Body of pancreas (tissue), 4 donors: ENCODE measurements around the gene TSEN34. TPM values are rescaled to one million over a fixed set of nuclear protein-coding genes. Genes with fewer than 3 reads are reported as not detected.
"Not testable (repeated sequence)": the region's sequence is repeated elsewhere in the genome, so short reads cannot be mapped to it uniquely, and the experiment has no call there.

Experiments
- ATAC-seq: fragments of 150-250 bp; one replicate; pipeline ENCODE4 v1.9.1; 2016
- DNase-seq, 4 donors: peaks; one replicate each; pipeline ENCODE4 v3.0.0-alpha.2; 2019
- H3K27ac ChIP-seq, 4 donors: fragments of 200-600 bp; sonication (generic); 1 replicate in 3 of 4; 2 replicates in 1 of 4; pipeline versions ENCODE4 v1.5.1 to v1.6.1; 2016 to 2019; ENCODE audit warnings: mild to moderate bottlenecking in 1 of 4, mixed read lengths in 1 of 4, moderate library complexity in 1 of 4
- H3K27me3 ChIP-seq, 2 donors: fragments of 200-600 bp; sonication (generic); one replicate each; pipeline ENCODE4 v1.6.0; 2016; ENCODE audit warnings: mild to moderate bottlenecking in 1 of 2
- H3K36me3 ChIP-seq, 2 donors: fragments of 200-600 bp; sonication (generic); replicated peaks in 1 of 2; 2 replicates each; pipeline ENCODE4 v1.5.1; 2016; ENCODE audit warnings: low read depth in 2 of 2; ENCODE audit not compliant: insufficient read depth in 1 of 2
- H3K4me1 ChIP-seq: fragments of 200-600 bp; sonication (generic); one replicate; pipeline ENCODE4 v1.6.0; 2016
- H3K4me3 ChIP-seq, 2 donors: fragments of 200-600 bp; sonication (generic); 1 replicate in 1 of 2; 2 replicates in 1 of 2; pipeline ENCODE4 v1.5.1; 2016 to 2019
- H3K9me3 ChIP-seq, 3 donors: fragments of 200-600 bp; sonication (generic); 1 replicate in 2 of 3; 2 replicates in 1 of 3; pipeline ENCODE4 v1.5.1; 2016
- POLR2A ChIP-seq, 3 donors: fragments of 450-650 bp; IDR thresholded peaks; one replicate each; pipeline ENCODE4 v1.6.1; 2016; ENCODE audit warnings: antibody characterized with exemption in 3 of 3, mild to moderate bottlenecking in 2 of 3
- WGBS, 2 donors: methylation state at CpG; one replicate each; pipeline ENCODE4 v1.1.5; 2017; 5-methylcytosine and 5-hydroxymethylcytosine counted together
- intact Hi-C: fragments of 100-400 bp; cut with DNase I; formaldehyde crosslinking; loops from one replicate; pipeline ENCODE4 v1.15.1; 2023
- total RNA-seq, 2 donors: library from RNA; depleted of rRNA; stranded (reverse); fragments of >200 nt; gene quantifications; one replicate each; pipeline ENCODE4 v1.1.0, GENCODE V29; 2016
- TF ChIP-seq, protein P1 (sequence below), 7 experiments: fragments of 450-650 bp in 4 of 7; fragments of 200-600 bp in 3 of 7; sonication (generic) in 3 of 7; IDR thresholded peaks; one replicate each; pipeline ENCODE4 v1.5.1; 2016 to 2019; ENCODE audit warnings: antibody characterized with exemption in 7 of 7

TSEN34 gene
- total RNA-seq, 2 donors from 2014 or later = 33.9 to 56.6 TPM

GRCh38 chr19:54229146-54229545 is 38.0 kb downstream of the TSEN34 start:
- no peak for ATAC-seq
- H3K27ac ChIP-seq = no peak overlapping the region
- TF ChIP-seq, protein P1, sequence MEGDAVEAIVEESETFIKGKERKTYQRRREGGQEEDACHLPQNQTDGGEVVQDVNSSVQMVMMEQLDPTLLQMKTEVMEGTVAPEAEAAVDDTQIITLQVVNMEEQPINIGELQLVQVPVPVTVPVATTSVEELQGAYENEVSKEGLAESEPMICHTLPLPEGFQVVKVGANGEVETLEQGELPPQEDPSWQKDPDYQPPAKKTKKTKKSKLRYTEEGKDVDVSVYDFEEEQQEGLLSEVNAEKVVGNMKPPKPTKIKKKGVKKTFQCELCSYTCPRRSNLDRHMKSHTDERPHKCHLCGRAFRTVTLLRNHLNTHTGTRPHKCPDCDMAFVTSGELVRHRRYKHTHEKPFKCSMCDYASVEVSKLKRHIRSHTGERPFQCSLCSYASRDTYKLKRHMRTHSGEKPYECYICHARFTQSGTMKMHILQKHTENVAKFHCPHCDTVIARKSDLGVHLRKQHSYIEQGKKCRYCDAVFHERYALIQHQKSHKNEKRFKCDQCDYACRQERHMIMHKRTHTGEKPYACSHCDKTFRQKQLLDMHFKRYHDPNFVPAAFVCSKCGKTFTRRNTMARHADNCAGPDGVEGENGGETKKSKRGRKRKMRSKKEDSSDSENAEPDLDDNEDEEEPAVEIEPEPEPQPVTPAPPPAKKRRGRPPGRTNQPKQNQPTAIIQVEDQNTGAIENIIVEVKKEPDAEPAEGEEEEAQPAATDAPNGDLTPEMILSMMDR (IDR thresholded peaks at IDR 0.05) = no peak
- no peak for TF ChIP-seq POLR2A (IDR thresholded peaks at IDR 0.05)

DNA sequence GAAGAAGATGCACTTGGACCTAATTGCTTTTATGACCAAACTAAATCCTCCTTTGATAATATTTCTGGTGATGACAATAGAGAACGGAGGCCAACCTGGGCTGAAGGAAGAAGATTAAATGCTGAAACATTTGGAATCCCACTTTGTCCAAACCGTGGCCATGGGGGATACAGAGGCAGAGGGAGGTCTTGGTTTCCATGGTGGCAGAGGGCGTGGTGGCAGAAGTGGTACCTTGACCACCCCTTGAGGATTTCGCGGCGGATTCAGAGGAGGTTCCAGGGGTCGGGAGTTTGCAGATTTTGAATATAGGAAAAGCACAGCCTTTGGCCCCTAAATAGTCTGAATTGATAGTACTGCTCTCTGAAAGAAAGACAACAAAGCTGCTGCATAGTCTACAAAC is 38.9 kb downstream of the TSEN34 start:
- intact Hi-C loops = loop anchor here (5.0 kb wide), 1 partner anchor 63 kb away; no protein-coding TSS in a partner anchor
- no peak for ATAC-seq
- DNase-seq = no peak
- Histone ChIP-seq H3K36me3 (no peaks in the 10 kb centered on the region), H3K27ac (no peak overlapping the region), H3K4me3 (no peak overlapping the region), H3K9me3 (no peaks in the 10 kb centered on the region), H3K27me3 (no peaks in the 10 kb centered on the region), H3K4me1 (no peaks in the 10 kb centered on the region)
- TF ChIP-seq, protein P1 (IDR thresholded peaks at IDR 0.05) = no peak
- no peak for TF ChIP-seq POLR2A (IDR thresholded peaks at IDR 0.05)
- 67 to 71% methylated on average over 7 of the region's 7 CpGs for WGBS, 2 donors

More at GRCh38 chr19:54229146-54229545, 38.0 kb downstream of the TSEN34 start:
- H3K4me1 ChIP-seq = no peaks in the 10 kb centered on the region
- intact Hi-C loops = no loop called here
- H3K36me3 ChIP-seq = no peaks in the 10 kb centered on the region
- no peak for DNase-seq
- no peaks in the 10 kb centered on the region for H3K27me3 ChIP-seq
- H3K9me3 ChIP-seq = no peaks in the 10 kb centered on the region
- WGBS, 2 donors = 67 to 72% methylated on average over 8 of the region's 8 CpGs
- H3K4me3 ChIP-seq = no peak overlapping the region

- Histone ChIP-seq H3K36me3 (no peaks in the 10 kb centered on the region), H3K27me3 (no peaks in the 10 kb centered on the region), H3K27ac (no peak overlapping the region), H3K9me3 (no peaks in the 10 kb centered on the region), H3K4me3 (no peak overlapping the region), H3K4me1 (no peaks in the 10 kb centered on the region)
- peak; percentile 98 for ATAC-seq
- intact Hi-C loops = loop anchor here (5.0 kb wide), 1 partner anchor 64 kb away; no protein-coding TSS in a partner anchor
- TF ChIP-seq, protein P1 (IDR thresholded peaks at IDR 0.05) = peak; percentile 83 to 96 (median 92)
- no peak for TF ChIP-seq POLR2A (IDR thresholded peaks at IDR 0.05)
- peak; percentile 89 to 92 (median 90) for DNase-seq
- WGBS, 2 donors = 10 to 19% methylated on average over 16 to 21 of the region's 21 CpGs
Observed at GRCh38 chr19:54231077-54231931, 40.2 kb downstream of the TSEN34 start.

DNA sequence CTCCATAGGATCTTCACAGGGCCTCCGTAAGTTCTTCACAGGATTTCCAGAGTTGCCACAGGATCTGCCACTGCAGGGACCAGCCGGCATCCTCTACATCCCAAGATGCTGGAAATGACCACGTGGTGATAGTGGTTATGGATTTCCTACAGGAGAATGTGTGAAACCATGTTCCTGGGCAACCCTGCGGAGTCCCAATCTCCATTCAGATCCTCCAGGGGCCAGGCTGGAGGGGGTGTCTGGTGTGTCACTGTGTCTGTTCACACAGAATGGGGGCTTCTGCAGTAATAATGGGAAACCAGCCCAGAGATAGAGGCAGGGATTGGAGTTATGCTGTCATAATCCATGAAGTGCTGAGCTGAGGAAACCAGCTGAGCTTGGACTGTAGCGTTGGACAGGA is 42.8 kb downstream of the TSEN34 start:
- Histone ChIP-seq H3K9me3 (no peaks in the 10 kb centered on the region), H3K36me3 (no peaks in the 10 kb centered on the region), H3K4me1 (no peaks in the 10 kb centered on the region), H3K4me3 (no peak overlapping the region), H3K27me3 (no peaks in the 10 kb centered on the region), H3K27ac (no peak overlapping the region)
- intact Hi-C loops = loop anchor here (5.0 kb wide), 1 partner anchor 67 kb away; no protein-coding TSS in a partner anchor
- 42 to 68% methylated on average over 4 to 5 of the region's 5 CpGs for WGBS, 2 donors
- TF ChIP-seq POLR2A (IDR thresholded peaks at IDR 0.05) = no peak
- TF ChIP-seq, protein P1 (IDR thresholded peaks at IDR 0.05) = no peak
- DNase-seq = no peak
- no peak for ATAC-seq

DNA sequence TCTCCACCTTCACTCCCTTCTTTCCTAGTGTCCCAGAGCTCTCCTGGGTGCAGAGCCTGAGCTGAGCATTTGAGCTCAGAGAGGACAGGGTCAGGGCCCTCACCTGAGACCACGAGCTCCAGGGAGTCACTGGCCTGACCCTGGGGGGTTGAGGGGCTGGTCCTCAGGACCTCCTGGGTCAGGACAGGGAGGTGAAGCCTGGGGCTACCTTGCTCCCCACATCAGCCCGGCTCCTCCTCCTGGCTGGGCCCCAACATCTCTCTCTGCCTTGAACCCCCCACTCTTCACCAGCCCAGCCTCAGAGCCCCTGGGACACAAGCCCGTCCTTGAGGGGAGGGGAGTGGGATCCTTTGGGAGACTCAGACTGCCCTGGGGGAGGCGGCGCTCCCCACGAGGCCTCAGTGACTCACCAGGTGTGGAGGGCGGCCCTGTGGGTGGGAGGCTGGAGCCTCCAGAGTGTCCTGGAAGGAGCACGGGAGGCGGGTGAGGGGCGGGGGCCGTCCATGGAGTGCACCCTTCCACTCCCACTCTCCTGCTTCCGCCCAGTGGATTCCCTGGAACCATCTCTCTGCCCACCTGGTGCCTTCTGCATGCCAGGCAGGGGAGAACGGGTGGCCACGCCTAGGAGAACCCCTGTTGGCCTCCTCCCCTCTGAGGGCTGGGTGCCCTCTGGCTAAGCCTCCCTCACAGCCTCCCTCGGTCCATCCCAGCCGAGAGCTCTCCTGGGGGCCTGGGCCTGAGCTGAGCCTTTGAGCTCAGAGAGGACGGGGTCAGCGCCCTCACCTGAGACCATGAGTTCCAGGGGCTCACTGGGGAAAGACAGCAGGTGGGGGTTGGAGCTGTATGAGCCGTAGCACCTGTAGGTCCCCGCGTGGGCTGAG is 48.6 kb downstream of the TSEN34 start:
- H3K27ac ChIP-seq, H3K27me3 ChIP-seq, intact Hi-C loops, DNase-seq, H3K4me3 ChIP-seq, H3K4me1 ChIP-seq, H3K36me3 ChIP-seq, H3K9me3 ChIP-seq: not testable (repeated sequence)
- peak; percentile 33 for ATAC-seq
- WGBS, 2 donors = 28 to 47% methylated on average over 7 to 10 of the region's 21 CpGs

- WGBS, 2 donors = 38 to 42% methylated on average over 10 to 13 of the region's 22 CpGs
- H3K27ac ChIP-seq, H3K4me3 ChIP-seq, H3K36me3 ChIP-seq, H3K4me1 ChIP-seq, H3K27me3 ChIP-seq, H3K9me3 ChIP-seq, intact Hi-C loops, ATAC-seq, DNase-seq: not testable (repeated sequence)
Observed at GRCh38 chr19:54240372-54241336, 49.5 kb downstream of the TSEN34 start.
